Gastrocnemius medialis (tissue), 4 donors: Measurements from ENCODE around the gene ZNF431.

Source experiments
- POLR2A ChIP-seq, 2 donors: fragments of 450-650 bp; IDR thresholded peaks; one replicate each; pipeline ENCODE4 v1.6.1; 2017; ENCODE audit warnings: antibody characterized with exemption in 2 of 2, mild to moderate bottlenecking in 2 of 2, moderate library complexity in 2 of 2
- TF ChIP-seq, protein P1 (sequence below), 5 experiments: fragments of 450-650 bp in 3 of 5; fragments of 200-600 bp in 2 of 5; sonication (generic) in 2 of 5; IDR thresholded peaks in 4 of 5; conservative IDR thresholded peaks in 1 of 5; 1 replicate in 4 of 5; 2 replicates in 1 of 5; pipeline ENCODE4 v1.5.1; 2016 to 2019; ENCODE audit warnings: antibody characterized with exemption in 5 of 5, mild to moderate bottlenecking in 3 of 5, moderate library complexity in 3 of 5

DNA sequence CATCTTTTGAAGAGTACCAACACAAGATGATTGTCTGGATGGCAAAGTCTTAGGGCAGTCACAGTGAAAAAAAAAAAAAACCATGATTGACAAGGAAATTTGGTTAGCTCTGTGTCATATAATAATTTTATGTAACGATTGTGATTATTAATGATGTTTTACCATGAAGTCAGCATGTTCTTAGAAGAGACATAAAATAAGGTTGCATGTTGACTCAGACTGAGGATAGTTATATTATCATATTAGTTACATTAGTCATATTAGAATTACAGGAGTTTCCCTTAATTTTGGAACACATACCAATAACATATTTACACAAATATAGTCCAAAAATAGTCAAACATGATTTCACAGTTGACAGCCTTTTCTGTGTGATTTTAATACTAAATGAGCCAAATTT is 5.7 kb downstream of the ZNF431 start:
- TF ChIP-seq, protein P1, sequence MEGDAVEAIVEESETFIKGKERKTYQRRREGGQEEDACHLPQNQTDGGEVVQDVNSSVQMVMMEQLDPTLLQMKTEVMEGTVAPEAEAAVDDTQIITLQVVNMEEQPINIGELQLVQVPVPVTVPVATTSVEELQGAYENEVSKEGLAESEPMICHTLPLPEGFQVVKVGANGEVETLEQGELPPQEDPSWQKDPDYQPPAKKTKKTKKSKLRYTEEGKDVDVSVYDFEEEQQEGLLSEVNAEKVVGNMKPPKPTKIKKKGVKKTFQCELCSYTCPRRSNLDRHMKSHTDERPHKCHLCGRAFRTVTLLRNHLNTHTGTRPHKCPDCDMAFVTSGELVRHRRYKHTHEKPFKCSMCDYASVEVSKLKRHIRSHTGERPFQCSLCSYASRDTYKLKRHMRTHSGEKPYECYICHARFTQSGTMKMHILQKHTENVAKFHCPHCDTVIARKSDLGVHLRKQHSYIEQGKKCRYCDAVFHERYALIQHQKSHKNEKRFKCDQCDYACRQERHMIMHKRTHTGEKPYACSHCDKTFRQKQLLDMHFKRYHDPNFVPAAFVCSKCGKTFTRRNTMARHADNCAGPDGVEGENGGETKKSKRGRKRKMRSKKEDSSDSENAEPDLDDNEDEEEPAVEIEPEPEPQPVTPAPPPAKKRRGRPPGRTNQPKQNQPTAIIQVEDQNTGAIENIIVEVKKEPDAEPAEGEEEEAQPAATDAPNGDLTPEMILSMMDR (IDR thresholded peaks at IDR 0.05 in 4 of 5, conservative IDR thresholded peaks at IDR 0.05 in 1 of 5): no peak
- no peak for TF ChIP-seq POLR2A (IDR thresholded peaks at IDR 0.05)
